ENCODE measurements around the gene ARID3C. TPM values are rescaled to one million over a fixed set of nuclear protein-coding genes. Genes with fewer than 3 reads are reported as not detected.

ARID3C gene
- total and polyA plus RNA-seq, 2 donors (not counting 3 experiments of a cell fraction or from before 2014, with no cell fraction given): not detected

DNA sequence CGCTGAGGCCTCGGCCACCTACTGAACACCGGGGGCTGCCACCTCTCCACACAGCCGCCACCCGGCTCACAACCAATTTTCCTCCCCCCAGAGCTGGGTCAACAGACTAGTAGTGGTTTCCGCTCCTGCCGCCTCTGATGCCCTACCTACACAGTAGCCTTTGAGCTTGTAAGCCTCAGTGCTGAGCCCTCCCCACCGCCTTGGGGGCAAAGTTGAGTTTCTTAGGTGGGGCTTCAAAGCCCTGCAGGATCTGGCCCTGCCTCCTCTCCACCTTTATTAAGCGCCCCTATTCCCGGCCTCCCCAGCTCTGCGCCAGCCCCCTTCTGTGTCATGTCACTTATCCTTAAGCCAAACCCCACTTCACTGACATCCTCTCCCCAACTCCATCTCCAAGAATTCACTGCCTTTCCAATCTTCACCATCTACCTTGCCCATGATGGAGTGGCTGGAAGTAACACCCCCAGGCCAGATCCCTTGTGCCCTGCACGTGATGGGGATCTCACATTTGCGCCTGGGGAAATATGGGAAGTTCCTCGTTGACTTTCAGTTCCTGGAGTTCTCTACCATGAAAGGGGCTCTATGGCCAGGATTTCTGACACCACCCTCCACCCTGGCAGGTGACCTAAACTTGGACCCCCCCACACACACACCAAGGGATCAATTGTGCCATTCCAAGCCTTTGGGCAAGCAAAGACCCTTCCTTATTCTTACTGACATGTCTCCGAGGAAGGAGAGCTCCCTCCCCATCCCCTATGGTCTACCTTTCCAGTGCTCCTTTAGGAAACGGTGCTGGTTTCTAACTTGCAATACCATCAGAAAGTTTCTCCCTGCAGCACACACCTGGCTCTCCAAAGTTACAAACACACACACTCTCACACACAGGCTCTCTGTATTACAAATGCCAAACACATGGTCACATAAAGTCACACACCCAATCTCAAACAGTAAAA lies 36.7 kb downstream of the ARID3C start:
- dilution Hi-C loops (cut with MboI; ENCODE audit: extremely low pct_ligation_motif_present, low sequenced_read_pairs): no loop called here
- BruUV-seq (replicated peaks): no TSS peak
- H3K36me3 ChIP-seq (ENCODE audit: control insufficient read depth in 2 of 2, extremely low read depth in 1 of 2, insufficient read depth in 2 of 2, low read length in 2 of 2): no peaks in the 10 kb centered on the region
- no peaks in the 10 kb centered on the region for H4K20me1 ChIP-seq (replicated peaks; ENCODE audit: control insufficient read depth, extremely low read depth, insufficient read depth, low read length)
- intact Hi-C loops (cut with micrococcal nuclease): loop anchor here (1.0 to 2.0 kb wide), 3 partner anchors 44 to 187 kb away; no protein-coding TSS in a partner anchor
- no peaks in the 10 kb centered on the region for H3K4me1 ChIP-seq (ENCODE audit: control insufficient read depth, extremely low read depth, insufficient read depth, low read length)
- no peak overlapping the region for H3K27ac ChIP-seq (ENCODE audit: insufficient read depth, low read depth, low read length)
- H3K4me2 ChIP-seq (ENCODE audit: insufficient read depth, low read length): no peak overlapping the region
- ChIA-PET POLR2A (no interaction called here), CTCF (interaction anchor here (0.6 to 5.1 kb wide), 54 partner anchors 8 to 260 kb away, joined by 3 to 326 read pairs (median 6); partner anchors contain the start of genes DCTN3, ENHO, FAM219A and MYORG)
- H3K9me1 ChIP-seq (replicated peaks; ENCODE audit: control insufficient read depth, extremely low read depth, insufficient read depth, low read length): no peaks in the 10 kb centered on the region
- no peaks in the 10 kb centered on the region for H3K9me3 ChIP-seq (replicated peaks; ENCODE audit: control insufficient read depth, insufficient read depth, low read length)
- H3K9ac ChIP-seq (replicated peaks; ENCODE audit: extremely low read depth, insufficient read depth, low read length): no peak overlapping the region
- H3K27me3 ChIP-seq (ENCODE audit: control insufficient read depth in 2 of 2, insufficient read depth in 2 of 2, low read length in 2 of 2): peaks cover 62 to 67% of the 10 kb centered on the region in 2 experiments
- no peak overlapping the region for H3K4me3 ChIP-seq (replicated peaks in 1 of 3; ENCODE audit: insufficient read depth in 1 of 3, low read depth in 1 of 3, low read length in 3 of 3)
- FAIRE-seq (no peak), DNase-seq (ENCODE audit: low read depth, low spot score) (no peak)
- H3K79me2 ChIP-seq (ENCODE audit: control insufficient read depth, insufficient read depth, low read length): no peaks in the 10 kb centered on the region
- no peak overlapping the region for H2AFZ ChIP-seq (ENCODE audit: low read depth, low read length)
- TF ChIP-seq JUN (IDR thresholded peaks at IDR 0.05; ENCODE audit: borderline replicate concordance, insufficient read depth, insufficient read length, low read depth): no peak
- TF ChIP-seq, protein P1, sequence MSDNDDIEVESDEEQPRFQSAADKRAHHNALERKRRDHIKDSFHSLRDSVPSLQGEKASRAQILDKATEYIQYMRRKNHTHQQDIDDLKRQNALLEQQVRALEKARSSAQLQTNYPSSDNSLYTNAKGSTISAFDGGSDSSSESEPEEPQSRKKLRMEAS (IDR thresholded peaks at IDR 0.05; ENCODE audit: insufficient read depth, insufficient read length): no peak
- no peak for TF ChIP-seq MYC (IDR thresholded peaks at IDR 0.05; ENCODE audit: low read depth, low read length)
- no peak for TF ChIP-seq FOS (IDR thresholded peaks at IDR 0.05; ENCODE audit: borderline replicate concordance, insufficient read depth, low read length)
- TF ChIP-seq, protein P2, sequence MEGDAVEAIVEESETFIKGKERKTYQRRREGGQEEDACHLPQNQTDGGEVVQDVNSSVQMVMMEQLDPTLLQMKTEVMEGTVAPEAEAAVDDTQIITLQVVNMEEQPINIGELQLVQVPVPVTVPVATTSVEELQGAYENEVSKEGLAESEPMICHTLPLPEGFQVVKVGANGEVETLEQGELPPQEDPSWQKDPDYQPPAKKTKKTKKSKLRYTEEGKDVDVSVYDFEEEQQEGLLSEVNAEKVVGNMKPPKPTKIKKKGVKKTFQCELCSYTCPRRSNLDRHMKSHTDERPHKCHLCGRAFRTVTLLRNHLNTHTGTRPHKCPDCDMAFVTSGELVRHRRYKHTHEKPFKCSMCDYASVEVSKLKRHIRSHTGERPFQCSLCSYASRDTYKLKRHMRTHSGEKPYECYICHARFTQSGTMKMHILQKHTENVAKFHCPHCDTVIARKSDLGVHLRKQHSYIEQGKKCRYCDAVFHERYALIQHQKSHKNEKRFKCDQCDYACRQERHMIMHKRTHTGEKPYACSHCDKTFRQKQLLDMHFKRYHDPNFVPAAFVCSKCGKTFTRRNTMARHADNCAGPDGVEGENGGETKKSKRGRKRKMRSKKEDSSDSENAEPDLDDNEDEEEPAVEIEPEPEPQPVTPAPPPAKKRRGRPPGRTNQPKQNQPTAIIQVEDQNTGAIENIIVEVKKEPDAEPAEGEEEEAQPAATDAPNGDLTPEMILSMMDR (IDR thresholded peaks at IDR 0.05; ENCODE audit: extremely low read depth in 1 of 2, insufficient read depth in 1 of 2, low read depth in 1 of 2, low read length in 2 of 2): no peak
- no peak for TF ChIP-seq POLR2A (IDR thresholded peaks at IDR 0.05; ENCODE audit: low read depth, low read length)
- TF ChIP-seq GATA2 (IDR thresholded peaks at IDR 0.05; ENCODE audit: insufficient read depth, insufficient read length, low read depth, low read length): no peak
- no peak for TF ChIP-seq POLR2AphosphoS5 (IDR thresholded peaks at IDR 0.05; ENCODE audit: insufficient read depth, low read depth, low read length)
- TF ChIP-seq EZH2 (IDR thresholded peaks at IDR 0.05; ENCODE audit: borderline replicate concordance, low read depth, low read length, severe bottlenecking): no peak

Measured in endothelial cell of umbilical vein (primary cell).